DND-41 (cell line): Measurements from ENCODE around the gene NECTIN1.

Experiments
- ATAC-seq: fragments of 200-7000 bp; cut with Tn5 transposase; 3 replicates; pipeline ENCODE4 v1.9.1; 2021; ENCODE audit warnings: low read depth; ENCODE audit not compliant: insufficient read depth
- DNase-seq: peaks from one replicate; pipeline ENCODE4 v3.0.0-alpha.2; 2020
- H2AFZ ChIP-seq: 2 replicates; pipeline ENCODE4 v1.6.0; 2012; ENCODE audit warnings: low read depth, low read length
- H3K27ac ChIP-seq: 2 replicates; pipeline ENCODE4 v1.5.1; 2012; ENCODE audit warnings: low read length, inconsistent platforms
- H3K27me3 ChIP-seq: fragments of 200-600 bp; sonication (generic); 2 replicates; pipeline ENCODE4 v1.6.0; 2012; ENCODE audit warnings: low read length, mild to moderate bottlenecking, inconsistent platforms; ENCODE audit not compliant: insufficient read depth, poor library complexity
- H3K36me3 ChIP-seq: 2 replicates; pipeline ENCODE4 v1.5.1; 2012; ENCODE audit warnings: low read length, inconsistent platforms; ENCODE audit not compliant: insufficient read depth
- H3K4me1 ChIP-seq: 2 replicates; pipeline ENCODE4 v1.5.1; 2012; ENCODE audit warnings: mild to moderate bottlenecking, low read length; ENCODE audit not compliant: insufficient read depth
- H3K4me2 ChIP-seq: 2 replicates; pipeline ENCODE4 v1.6.0; 2012; ENCODE audit warnings: mild to moderate bottlenecking, moderate library complexity, low read length, inconsistent platforms; ENCODE audit not compliant: insufficient read depth
- H3K4me3 ChIP-seq, 2 experiments: fragments of 200-600 bp in 1 of 2; shearing (Covaris generic) in 1 of 2; 2 replicates each; pipeline ENCODE4 v1.5.1; 2012 to 2016; ENCODE audit warnings: inconsistent platforms in 2 of 2, low read length in 2 of 2, mild to moderate bottlenecking in 2 of 2, low read depth in 1 of 2, moderate library complexity in 1 of 2
- H3K79me2 ChIP-seq: 2 replicates; pipeline ENCODE4 v1.6.0; 2012; ENCODE audit warnings: low read length, inconsistent platforms; ENCODE audit not compliant: insufficient read depth
- H3K9ac ChIP-seq: 2 replicates; pipeline ENCODE4 v1.6.0; 2012; ENCODE audit warnings: low read depth, mild to moderate bottlenecking, inconsistent platforms, low read length, moderate library complexity
- H3K9me3 ChIP-seq: 2 replicates; pipeline ENCODE4 v1.5.1; 2012; ENCODE audit warnings: low read length, moderate library complexity, mild to moderate bottlenecking, inconsistent platforms; ENCODE audit not compliant: insufficient read depth, severe bottlenecking
- H4K20me1 ChIP-seq: 2 replicates; pipeline ENCODE4 v1.6.0; 2012; ENCODE audit warnings: low read length; ENCODE audit not compliant: insufficient read depth
- EZH2 ChIP-seq: IDR thresholded peaks from 3 replicates; pipeline ENCODE4 v1.6.1; 2012; ENCODE audit warnings: borderline replicate concordance, low read depth, mild to moderate bottlenecking, moderate library complexity, low read length, inconsistent platforms; ENCODE audit not compliant: severe bottlenecking
- TF ChIP-seq, protein P1 (sequence below): IDR thresholded peaks from 2 replicates; pipeline ENCODE4 v1.5.1; 2012; ENCODE audit warnings: borderline replicate concordance, low read length, moderate library complexity, mild to moderate bottlenecking; ENCODE audit not compliant: poor library complexity, severe bottlenecking; ENCODE audit errors: extremely low read depth

The NECTIN1 gene

DNA sequence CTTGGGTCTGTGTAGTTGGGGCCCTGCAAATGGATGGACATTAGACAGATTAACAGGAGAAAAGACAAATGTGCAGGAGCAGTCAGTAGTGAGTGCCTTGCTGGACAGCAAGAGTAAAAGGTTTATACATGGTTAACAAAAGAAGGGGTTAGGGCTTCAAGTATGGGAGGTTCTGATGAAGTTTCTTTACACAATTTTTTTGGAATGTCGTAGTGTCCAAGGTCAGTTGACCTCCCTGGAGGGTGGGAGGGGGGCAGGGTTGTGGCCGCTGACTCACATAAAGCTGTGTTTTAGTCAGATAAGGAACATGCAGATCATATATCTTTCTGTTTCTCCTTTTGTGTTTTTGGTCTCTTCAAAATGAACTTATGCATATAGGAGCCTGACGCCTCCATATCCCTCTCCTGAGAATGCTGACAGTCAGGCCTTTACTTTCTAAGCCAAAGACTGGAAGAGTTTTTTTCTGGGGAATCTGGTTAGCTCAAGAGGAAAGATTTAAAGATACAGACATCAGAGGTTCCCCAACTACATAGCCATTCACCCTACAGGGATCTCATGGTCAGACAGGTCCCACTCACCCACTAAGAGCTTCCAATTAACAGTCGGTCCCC is 134.3 kb downstream of the NECTIN1 start:
- Histone ChIP-seq H2AFZ (no peak overlapping the region), H4K20me1 (no peaks in the 10 kb centered on the region), H3K4me2 (no peak overlapping the region), H3K9me3 (no peaks in the 10 kb centered on the region), H3K4me1 (no peaks in the 10 kb centered on the region), H3K79me2 (no peaks in the 10 kb centered on the region), H3K27me3 (peaks cover 7% of the 10 kb centered on the region), H3K36me3 (no peaks in the 10 kb centered on the region), H3K27ac (no peak overlapping the region), H3K4me3 (no peak overlapping the region), H3K9ac (no peak overlapping the region)
- DNase-seq (no peak), ATAC-seq (no peak)
- TF ChIP-seq, protein P1, sequence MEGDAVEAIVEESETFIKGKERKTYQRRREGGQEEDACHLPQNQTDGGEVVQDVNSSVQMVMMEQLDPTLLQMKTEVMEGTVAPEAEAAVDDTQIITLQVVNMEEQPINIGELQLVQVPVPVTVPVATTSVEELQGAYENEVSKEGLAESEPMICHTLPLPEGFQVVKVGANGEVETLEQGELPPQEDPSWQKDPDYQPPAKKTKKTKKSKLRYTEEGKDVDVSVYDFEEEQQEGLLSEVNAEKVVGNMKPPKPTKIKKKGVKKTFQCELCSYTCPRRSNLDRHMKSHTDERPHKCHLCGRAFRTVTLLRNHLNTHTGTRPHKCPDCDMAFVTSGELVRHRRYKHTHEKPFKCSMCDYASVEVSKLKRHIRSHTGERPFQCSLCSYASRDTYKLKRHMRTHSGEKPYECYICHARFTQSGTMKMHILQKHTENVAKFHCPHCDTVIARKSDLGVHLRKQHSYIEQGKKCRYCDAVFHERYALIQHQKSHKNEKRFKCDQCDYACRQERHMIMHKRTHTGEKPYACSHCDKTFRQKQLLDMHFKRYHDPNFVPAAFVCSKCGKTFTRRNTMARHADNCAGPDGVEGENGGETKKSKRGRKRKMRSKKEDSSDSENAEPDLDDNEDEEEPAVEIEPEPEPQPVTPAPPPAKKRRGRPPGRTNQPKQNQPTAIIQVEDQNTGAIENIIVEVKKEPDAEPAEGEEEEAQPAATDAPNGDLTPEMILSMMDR = no peak

DNA sequence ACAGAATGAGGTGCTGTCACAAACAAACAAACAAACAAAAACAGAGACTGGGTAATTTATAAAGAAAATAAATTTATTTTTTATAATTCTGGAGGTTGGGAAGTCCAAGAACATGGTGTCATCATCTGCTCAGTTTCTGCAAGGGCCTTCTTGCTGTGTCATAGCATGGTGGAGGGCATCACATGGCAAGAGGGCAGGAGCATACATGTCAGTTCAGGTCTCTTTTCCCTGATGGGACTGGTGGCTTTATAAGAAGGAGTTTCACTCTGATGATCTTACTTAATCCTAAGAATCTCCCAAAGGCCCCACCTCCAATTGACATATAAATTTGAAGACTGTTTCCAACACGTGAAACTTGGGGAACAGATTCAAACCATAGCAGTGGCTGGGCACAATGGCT is 135.7 kb downstream of the NECTIN1 start:
- Histone ChIP-seq H3K36me3 (no peaks in the 10 kb centered on the region), H3K4me2 (no peak overlapping the region), H3K9me3 (no peaks in the 10 kb centered on the region), H3K4me1 (no peaks in the 10 kb centered on the region), H3K27ac (no peak overlapping the region), H3K9ac (no peak overlapping the region), H3K4me3 (no peak overlapping the region), H4K20me1 (no peaks in the 10 kb centered on the region), H3K79me2 (no peaks in the 10 kb centered on the region), H3K27me3 (peaks cover 4% of the 10 kb centered on the region), H2AFZ (no peak overlapping the region)
- no peak for ATAC-seq
- no peak for DNase-seq
- TF ChIP-seq EZH2 = no peak
- TF ChIP-seq, protein P1 = no peak

DNA sequence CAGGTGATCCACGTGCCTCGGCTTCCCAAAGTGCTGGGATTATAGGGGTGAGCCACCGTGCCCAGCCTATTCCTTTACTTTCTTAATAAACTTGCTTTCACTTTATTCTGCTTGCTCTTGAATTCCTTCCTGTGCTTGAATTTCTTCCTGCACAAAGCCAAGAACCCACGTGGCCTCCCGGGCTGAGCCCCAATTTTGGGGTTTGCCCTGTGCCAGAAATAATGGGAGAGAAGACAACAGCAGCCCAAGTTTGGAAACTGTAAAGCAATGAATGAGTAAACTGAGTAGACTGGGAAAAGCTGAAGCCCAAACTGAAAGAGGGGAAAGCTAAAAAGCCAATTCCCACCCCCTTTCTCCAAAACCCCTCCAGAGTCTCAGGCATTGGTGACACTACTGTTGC is 136.4 kb downstream of the NECTIN1 start:
- no peaks in the 10 kb centered on the region for H4K20me1 ChIP-seq
- TF ChIP-seq, protein P1 = no peak
- no peak overlapping the region for H2AFZ ChIP-seq
- no peak overlapping the region for H3K9ac ChIP-seq
- H3K4me2 ChIP-seq = no peak overlapping the region
- peaks cover 1% of the 10 kb centered on the region for H3K27me3 ChIP-seq
- no peak overlapping the region for H3K4me3 ChIP-seq
- no peaks in the 10 kb centered on the region for H3K36me3 ChIP-seq
- DNase-seq (no peak), ATAC-seq (no peak)
- no peaks in the 10 kb centered on the region for H3K4me1 ChIP-seq
- H3K79me2 ChIP-seq = no peaks in the 10 kb centered on the region
- H3K9me3 ChIP-seq = no peaks in the 10 kb centered on the region
- H3K27ac ChIP-seq = no peak overlapping the region

DNA sequence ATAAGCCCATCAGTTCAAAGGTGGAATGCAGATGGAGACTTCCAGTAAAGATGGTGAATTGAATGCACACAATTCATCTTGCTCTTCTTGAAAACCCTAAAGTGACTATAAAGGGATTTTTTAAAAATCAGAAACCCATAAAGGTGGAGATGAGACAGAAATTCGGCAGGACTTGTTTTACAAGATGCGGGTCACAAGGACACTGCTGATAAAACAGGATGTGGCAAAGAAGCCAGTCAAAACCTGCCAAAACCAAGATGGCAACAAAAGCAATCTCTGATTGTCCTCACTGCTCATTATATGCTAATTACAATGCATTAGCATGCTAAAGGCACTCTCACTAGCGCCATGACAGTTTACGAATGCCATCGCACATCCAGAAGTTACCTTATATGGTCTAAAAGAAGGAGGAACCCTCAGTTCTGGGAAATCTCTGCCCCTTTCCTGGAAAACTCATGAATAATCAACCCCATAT is 137.1 kb downstream of the NECTIN1 start:
- Histone ChIP-seq H3K4me1 (no peaks in the 10 kb centered on the region), H4K20me1 (no peaks in the 10 kb centered on the region), H3K79me2 (no peaks in the 10 kb centered on the region), H3K36me3 (no peaks in the 10 kb centered on the region), H3K4me2 (no peak overlapping the region), H3K9ac (no peak overlapping the region), H3K9me3 (no peaks in the 10 kb centered on the region), H2AFZ (no peak overlapping the region), H3K27ac (no peak overlapping the region), H3K4me3 (no peak overlapping the region), H3K27me3 (no peaks in the 10 kb centered on the region)
- ATAC-seq (no peak), DNase-seq (no peak)
- TF ChIP-seq, protein P1 = no peak
- no peak for TF ChIP-seq EZH2
